Measurements from ENCODE around the gene GNG14. TPM values are rescaled to one million over a fixed set of nuclear protein-coding genes. Genes with fewer than 3 reads are reported as not detected.

GNG14 gene
- total RNA-seq, 1 experiment from 2014 or later = not detected

- H3K4me1 Mint-ChIP-seq (ENCODE audit: low read depth, unreplicated experiment) = peaks cover 7% of the 10 kb centered on the region
- CTCF ChIA-PET = no interaction called here
- no peak overlapping the region for H3K27ac Mint-ChIP-seq (ENCODE audit: unreplicated experiment)
- no peaks in the 10 kb centered on the region for H3K9me3 Mint-ChIP-seq (ENCODE audit: low read depth, unreplicated experiment)
- no peak for TF ChIP-seq CTCF (IDR thresholded peaks at IDR 0.05; ENCODE audit: unreplicated experiment)
- intact Hi-C loops (cut with micrococcal nuclease; ENCODE audit: unreplicated experiment) = no loop called here
- no peak overlapping the region for H3K4me3 Mint-ChIP-seq (ENCODE audit: low read depth, unreplicated experiment)
- H3K27me3 Mint-ChIP-seq (ENCODE audit: unreplicated experiment) = no peaks in the 10 kb centered on the region
- no peak for DNase-seq
- no TSS peak for BruUV-seq (replicated peaks)
- peaks cover 40% of the 10 kb centered on the region for H3K36me3 Mint-ChIP-seq (ENCODE audit: insufficient read depth, unreplicated experiment)
These were observed 39.2 kb downstream of the GNG14 start for GRCh38 chr19:12726988-12727316.

- no peak for TF ChIP-seq CTCF (IDR thresholded peaks at IDR 0.05; ENCODE audit: unreplicated experiment)
- Mint-ChIP-seq H3K4me3 (ENCODE audit: low read depth, unreplicated experiment) (no peak overlapping the region), H3K36me3 (ENCODE audit: insufficient read depth, unreplicated experiment) (peaks cover 39% of the 10 kb centered on the region), H3K27me3 (ENCODE audit: unreplicated experiment) (no peaks in the 10 kb centered on the region), H3K4me1 (ENCODE audit: low read depth, unreplicated experiment) (peaks cover 11% of the 10 kb centered on the region), H3K27ac (ENCODE audit: unreplicated experiment) (no peak overlapping the region), H3K9me3 (ENCODE audit: low read depth, unreplicated experiment) (no peaks in the 10 kb centered on the region)
- BruUV-seq (replicated peaks) = no TSS peak
- intact Hi-C loops (cut with micrococcal nuclease; ENCODE audit: unreplicated experiment) = no loop called here
- CTCF ChIA-PET = no interaction called here
- DNase-seq = no peak
These were observed 40.1 kb downstream of the GNG14 start for GRCh38 chr19:12727745-12728433.

- TF ChIP-seq CTCF (IDR thresholded peaks at IDR 0.05; ENCODE audit: unreplicated experiment) = no peak
- DNase-seq = no peak
- Mint-ChIP-seq H3K4me1 (ENCODE audit: low read depth, unreplicated experiment) (peaks cover 11% of the 10 kb centered on the region), H3K36me3 (ENCODE audit: insufficient read depth, unreplicated experiment) (peaks cover 41% of the 10 kb centered on the region), H3K4me3 (ENCODE audit: low read depth, unreplicated experiment) (no peak overlapping the region), H3K9me3 (ENCODE audit: low read depth, unreplicated experiment) (no peaks in the 10 kb centered on the region), H3K27me3 (ENCODE audit: unreplicated experiment) (no peaks in the 10 kb centered on the region), H3K27ac (ENCODE audit: unreplicated experiment) (no peak overlapping the region)
- no TSS peak for BruUV-seq (replicated peaks)
- CTCF ChIA-PET = no interaction called here
- intact Hi-C loops (cut with micrococcal nuclease; ENCODE audit: unreplicated experiment) = no loop called here
These were observed 42.3 kb downstream of the GNG14 start for GRCh38 chr19:12730064-12730463.

- no peaks in the 10 kb centered on the region for H3K27me3 Mint-ChIP-seq (ENCODE audit: unreplicated experiment)
- H3K4me3 Mint-ChIP-seq (ENCODE audit: low read depth, unreplicated experiment) = no peak overlapping the region
- no peak for TF ChIP-seq CTCF (IDR thresholded peaks at IDR 0.05; ENCODE audit: unreplicated experiment)
- H3K36me3 Mint-ChIP-seq (ENCODE audit: insufficient read depth, unreplicated experiment) = peaks cover 41% of the 10 kb centered on the region
- H3K27ac Mint-ChIP-seq (ENCODE audit: unreplicated experiment) = no peak overlapping the region
- no TSS peak for BruUV-seq (replicated peaks)
- DNase-seq = no peak
- CTCF ChIA-PET = no interaction called here
- peaks cover 11% of the 10 kb centered on the region for H3K4me1 Mint-ChIP-seq (ENCODE audit: low read depth, unreplicated experiment)
- no peaks in the 10 kb centered on the region for H3K9me3 Mint-ChIP-seq (ENCODE audit: low read depth, unreplicated experiment)
- intact Hi-C loops (cut with micrococcal nuclease; ENCODE audit: unreplicated experiment) = no loop called here
These were observed 43.5 kb downstream of the GNG14 start for GRCh38 chr19:12731337-12731736.
